GM12873 (cell line): ENCODE measurements around the gene NPAS3.

Experiments
- TF ChIP-seq, protein P1 (sequence below): IDR thresholded peaks from 2 replicates; pipeline ENCODE4 v1.5.1; 2012; ENCODE audit warnings: low read depth, mild to moderate bottlenecking, moderate library complexity, low read length, control low read depth; ENCODE audit not compliant: insufficient read depth; ENCODE audit errors: missing control alignments

NPAS3 gene

GRCh38 chr14:33568935-33569579, 630.4 kb downstream of the NPAS3 start:
- TF ChIP-seq, protein P1, sequence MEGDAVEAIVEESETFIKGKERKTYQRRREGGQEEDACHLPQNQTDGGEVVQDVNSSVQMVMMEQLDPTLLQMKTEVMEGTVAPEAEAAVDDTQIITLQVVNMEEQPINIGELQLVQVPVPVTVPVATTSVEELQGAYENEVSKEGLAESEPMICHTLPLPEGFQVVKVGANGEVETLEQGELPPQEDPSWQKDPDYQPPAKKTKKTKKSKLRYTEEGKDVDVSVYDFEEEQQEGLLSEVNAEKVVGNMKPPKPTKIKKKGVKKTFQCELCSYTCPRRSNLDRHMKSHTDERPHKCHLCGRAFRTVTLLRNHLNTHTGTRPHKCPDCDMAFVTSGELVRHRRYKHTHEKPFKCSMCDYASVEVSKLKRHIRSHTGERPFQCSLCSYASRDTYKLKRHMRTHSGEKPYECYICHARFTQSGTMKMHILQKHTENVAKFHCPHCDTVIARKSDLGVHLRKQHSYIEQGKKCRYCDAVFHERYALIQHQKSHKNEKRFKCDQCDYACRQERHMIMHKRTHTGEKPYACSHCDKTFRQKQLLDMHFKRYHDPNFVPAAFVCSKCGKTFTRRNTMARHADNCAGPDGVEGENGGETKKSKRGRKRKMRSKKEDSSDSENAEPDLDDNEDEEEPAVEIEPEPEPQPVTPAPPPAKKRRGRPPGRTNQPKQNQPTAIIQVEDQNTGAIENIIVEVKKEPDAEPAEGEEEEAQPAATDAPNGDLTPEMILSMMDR: no peak

DNA sequence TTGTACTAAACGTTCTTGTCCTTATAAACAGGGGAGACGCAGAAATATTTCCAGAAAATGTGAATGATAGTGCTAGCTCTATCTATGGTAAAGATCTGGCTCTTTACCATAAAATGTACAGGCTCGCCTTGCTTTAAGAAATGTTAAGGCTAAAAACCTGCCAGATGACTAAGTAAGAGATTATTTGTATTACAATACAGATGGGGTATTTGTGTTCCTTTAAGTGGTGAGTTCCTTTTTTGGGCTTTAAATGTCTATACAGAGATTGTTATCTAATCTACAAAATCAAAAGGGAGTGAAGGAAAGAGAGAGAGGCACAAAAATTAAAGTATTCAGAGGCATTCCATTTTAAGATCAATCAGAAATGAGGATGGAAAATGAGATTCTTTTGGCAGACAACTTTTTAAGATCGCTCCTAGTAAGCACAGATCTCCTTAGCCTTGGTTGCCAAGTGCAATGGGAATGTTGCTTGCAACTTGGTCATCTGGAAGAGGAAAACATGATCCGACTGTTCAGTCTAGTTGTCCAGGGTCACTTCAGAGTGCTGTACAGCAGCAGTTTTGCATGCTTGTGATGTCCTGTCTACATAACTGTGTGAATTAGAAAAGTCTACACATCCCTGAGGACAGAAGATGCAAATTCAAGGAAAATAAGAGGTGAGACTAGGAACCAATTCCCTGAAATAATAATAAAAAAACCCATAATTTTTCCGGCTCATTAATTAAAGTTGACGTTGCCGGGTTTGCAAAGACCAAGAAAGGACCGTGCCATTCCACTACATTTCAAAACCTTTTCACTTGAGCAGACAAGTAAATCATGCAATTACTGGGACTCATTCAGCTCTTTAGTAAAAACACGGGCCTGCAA, 631.4 kb downstream of the NPAS3 start:
- TF ChIP-seq, protein P1: no peak

DNA sequence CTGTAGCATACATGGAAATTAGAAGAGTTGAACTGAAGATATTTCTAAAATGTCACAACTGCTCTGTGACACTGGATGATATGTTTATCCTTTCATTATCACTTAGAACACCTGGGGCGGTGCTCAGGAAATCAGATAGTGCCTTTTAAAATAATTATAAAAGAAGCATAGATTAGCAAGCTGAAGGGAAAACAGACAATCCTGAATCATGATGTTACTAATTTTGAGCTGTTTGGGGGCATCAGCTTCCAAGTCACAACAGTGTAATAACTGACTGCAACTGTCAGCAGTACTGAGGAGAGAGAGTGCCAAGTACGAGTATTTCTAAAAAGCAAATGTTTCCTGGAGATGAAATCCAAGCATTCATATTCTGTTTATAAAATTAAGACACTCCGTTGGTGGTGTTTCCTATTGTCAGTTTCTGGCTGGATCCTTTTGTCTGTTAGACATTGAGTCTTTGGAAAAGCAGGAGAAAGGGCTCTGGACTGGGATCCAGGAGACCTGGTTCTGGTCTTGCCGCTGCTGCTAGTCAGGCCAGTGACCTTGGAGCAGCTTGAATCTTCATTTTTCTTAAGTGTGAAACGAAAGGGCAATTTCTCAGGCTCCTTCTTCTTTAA, 632.1 kb downstream of the NPAS3 start:
- TF ChIP-seq, protein P1: no peak

DNA sequence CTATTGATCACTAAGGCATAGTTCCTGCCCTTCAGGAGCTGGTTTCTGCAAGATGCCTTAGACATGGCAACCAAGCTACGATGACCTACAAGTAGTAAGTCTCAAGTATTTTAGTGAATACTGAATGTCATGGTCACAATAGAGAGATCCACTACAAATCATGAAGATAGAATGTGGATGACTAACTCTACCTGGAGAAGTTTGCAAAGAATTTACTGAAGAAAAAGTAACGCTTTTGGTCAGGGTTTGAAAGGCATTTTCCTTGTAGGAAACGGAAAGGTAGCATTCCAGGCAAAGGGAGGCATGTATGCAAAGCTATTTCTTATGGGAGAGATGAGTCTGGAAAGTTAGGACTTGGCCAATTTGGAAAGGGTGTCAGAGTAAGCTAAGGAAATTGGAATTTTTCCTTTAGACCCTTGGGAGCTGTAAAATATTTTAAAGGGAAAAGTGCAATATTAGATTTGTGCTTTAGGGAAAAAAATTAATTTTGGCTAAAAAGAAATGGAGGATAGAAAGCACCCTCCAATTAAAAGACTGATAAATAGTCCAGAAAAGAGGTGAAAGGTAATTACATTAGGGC, 634.7 kb downstream of the NPAS3 start:
- TF ChIP-seq, protein P1: no peak

GRCh38 chr14:33576014-33576413, 637.3 kb downstream of the NPAS3 start:
- TF ChIP-seq, protein P1: no peak

- TF ChIP-seq, protein P1: no peak
These were observed 640.0 kb downstream of the NPAS3 start for GRCh38 chr14:33578461-33579216.
